Urinary bladder (tissue), 4 donors: ENCODE data around the gene EXOC3. TPM values are rescaled to one million over a fixed set of nuclear protein-coding genes. Genes with fewer than 3 reads are reported as not detected.

Source experiments
- DNase-seq: peaks from one replicate; pipeline ENCODE4 v3.0.0-alpha.2; 2015; ENCODE audit errors: extremely low spot score
- H3K27ac ChIP-seq: one replicate; pipeline ENCODE4 v1.5.1; 2013; ENCODE audit warnings: low read depth, mild to moderate bottlenecking, moderate library complexity
- H3K36me3 ChIP-seq: one replicate; pipeline ENCODE4 v1.6.1; 2013; ENCODE audit warnings: mild to moderate bottlenecking, moderate library complexity; ENCODE audit not compliant: insufficient read depth
- H3K4me1 ChIP-seq: one replicate; pipeline ENCODE4 v1.6.1; 2013; ENCODE audit warnings: mild to moderate bottlenecking, moderate library complexity; ENCODE audit not compliant: insufficient read depth
- H3K4me3 ChIP-seq: one replicate; pipeline ENCODE4 v1.5.1; 2013; ENCODE audit warnings: low read depth, low read length
- WGBS: extraction: QIAGEN DNeasy Blood & Tissue Kit; methylation state at CpG from one replicate; pipeline ENCODE4 v1.1.7; 2013; 5-methylcytosine and 5-hydroxymethylcytosine counted together
- polyA plus RNA-seq: library from polyadenylated mRNA; stranded (reverse); fragments of 200-250 nt; gene quantifications from one replicate; pipeline ENCODE4 v1.2.3, GENCODE V29; 2013
- total RNA-seq: library from RNA; depleted of rRNA; stranded (reverse); fragments of >200 nt; gene quantifications from one replicate; pipeline ENCODE4 v1.2.3, GENCODE V29; 2014
- donor health status: healthy with polysubstance abuse.
- donor health status: healthy.

EXOC3 gene
- total and polyA plus RNA-seq, 2 donors: 31.7 to 61.4 TPM

DNA sequence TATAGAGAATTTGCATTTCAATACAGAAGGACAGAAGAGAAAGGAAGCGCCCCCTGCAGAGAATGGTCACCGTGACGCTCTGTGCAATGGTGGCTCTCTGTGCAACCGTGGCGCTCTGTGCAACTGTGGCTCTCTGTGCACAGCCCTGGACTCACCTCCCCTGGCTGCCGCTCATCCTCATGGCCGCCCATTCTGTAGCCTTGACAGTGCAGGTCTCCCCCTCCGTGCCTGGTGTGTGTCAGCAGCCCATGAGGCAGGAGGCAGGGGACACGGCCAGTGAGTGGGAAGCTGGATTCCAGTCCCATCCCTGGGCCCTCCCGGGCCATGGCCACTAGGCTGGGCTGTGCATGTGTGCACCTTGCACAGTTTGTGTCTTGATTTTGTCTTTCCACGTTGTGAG lies 12.0 kb downstream of the EXOC3 start:
- Histone ChIP-seq H3K4me3 (no peak overlapping the region), H3K4me1 (no peaks in the 10 kb centered on the region), H3K36me3 (peaks cover 3% of the 10 kb centered on the region), H3K27ac (no peak overlapping the region)
- DNase-seq: no peak
- 86% methylated on average over 11 of the region's 11 CpGs for WGBS

DNA sequence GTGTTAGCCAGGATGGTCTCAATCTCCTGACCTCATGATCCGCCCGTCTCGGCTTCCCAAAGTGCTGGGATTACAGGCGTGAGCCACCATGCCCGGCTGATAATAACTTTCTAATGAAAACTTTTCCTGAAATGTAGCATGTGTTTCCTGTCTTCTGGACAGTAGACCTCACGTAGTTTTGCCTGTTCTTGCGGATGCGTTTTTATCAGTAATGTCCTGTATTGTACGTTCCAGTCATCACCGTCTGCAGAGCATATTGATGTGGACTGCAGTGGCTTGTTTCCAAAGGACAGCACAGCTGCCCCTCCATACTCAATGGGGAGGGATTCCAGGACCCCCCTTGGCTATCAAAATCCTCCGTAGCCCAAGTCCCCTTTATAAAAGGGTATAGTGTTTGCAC lies 12.8 kb downstream of the EXOC3 start:
- DNase-seq: no peak
- peaks cover 3% of the 10 kb centered on the region for H3K36me3 ChIP-seq
- no peak overlapping the region for H3K4me3 ChIP-seq
- no peak overlapping the region for H3K27ac ChIP-seq
- H3K4me1 ChIP-seq: no peaks in the 10 kb centered on the region
- WGBS: 81% methylated on average over 11 of the region's 11 CpGs

DNA sequence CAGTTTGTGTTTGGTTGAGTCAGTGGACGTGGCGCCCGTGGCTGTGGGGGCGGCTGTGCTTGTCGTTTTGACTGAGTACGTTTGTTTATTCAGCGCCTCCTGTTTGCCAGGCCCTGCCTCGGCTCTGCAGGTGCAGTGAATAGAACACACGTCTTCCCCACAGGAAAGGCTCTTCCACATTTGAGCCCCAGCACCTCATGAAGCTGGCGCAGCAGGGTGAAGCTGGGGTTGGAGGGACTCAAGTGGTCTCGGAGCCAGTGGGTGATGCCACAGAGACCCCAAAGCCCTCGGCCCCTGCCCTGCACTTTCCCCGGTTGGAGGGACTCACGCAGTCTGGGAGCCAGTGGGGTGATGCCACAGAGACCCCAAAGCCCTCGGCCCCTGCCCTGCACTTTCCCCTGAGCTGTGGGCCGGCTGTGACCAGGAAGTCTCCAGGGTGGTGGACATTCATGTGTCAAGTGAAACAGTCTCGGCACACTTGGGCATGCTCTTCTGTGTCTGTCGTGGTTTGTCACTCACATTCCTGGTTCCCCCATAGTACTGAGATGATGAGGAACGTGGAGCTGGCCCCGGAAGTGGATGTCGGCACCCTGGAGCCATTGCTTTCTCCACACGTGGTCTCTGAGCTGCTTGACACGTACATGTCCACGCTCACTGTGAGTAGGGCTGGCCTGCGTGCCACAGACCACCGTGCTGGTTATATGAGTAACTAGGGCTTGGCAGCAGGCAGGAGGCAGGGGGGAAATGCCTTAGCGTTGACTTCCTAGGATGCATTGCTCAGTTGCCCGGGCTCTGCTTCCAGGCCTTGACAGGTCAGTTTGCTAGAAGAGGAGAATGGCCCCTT lies 13.6 kb downstream of the EXOC3 start:
- no peak for DNase-seq
- peaks cover 3% of the 10 kb centered on the region for H3K36me3 ChIP-seq
- no peak overlapping the region for H3K4me3 ChIP-seq
- no peak overlapping the region for H3K27ac ChIP-seq
- H3K4me1 ChIP-seq: no peaks in the 10 kb centered on the region
- 89% methylated on average over 28 of the region's 28 CpGs for WGBS

DNA sequence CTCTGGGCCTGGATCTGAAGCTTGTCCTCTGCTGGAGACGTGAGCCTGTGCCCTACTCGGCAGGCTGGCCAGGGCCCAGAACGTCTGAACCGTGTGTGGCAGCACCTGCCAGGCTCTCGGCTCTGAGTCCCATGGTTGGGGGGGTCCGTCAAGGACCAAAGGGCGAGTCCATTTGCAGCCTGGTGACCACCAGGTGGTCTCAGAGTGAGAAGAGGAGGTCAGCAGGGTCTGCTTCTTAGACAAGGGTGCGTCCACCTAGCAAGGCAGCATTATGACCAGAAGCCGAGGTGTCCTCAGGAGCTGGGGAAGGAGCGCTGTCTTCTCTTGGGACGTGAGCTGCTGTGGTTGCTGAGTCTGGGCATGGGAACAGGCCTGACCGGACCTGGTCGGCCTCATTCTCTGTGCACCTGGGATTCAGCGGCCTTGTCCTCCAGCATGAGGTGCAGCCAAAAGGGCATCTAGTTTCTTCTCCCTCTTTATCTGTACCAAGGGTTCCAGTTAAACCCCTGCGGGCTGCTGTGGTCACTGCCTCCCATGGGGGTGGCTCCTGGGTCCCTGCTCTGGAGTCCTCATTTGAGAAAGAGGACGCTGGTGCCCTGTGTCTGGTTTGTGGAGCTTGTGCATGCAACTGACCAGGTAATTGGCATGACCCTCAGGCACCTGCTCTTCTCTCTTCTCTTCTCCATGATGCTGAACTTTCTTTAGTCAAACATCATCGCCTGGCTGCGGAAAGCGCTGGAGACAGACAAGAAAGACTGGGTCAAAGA lies 14.4 kb downstream of the EXOC3 start:
- no peaks in the 10 kb centered on the region for H3K4me1 ChIP-seq
- no peak overlapping the region for H3K4me3 ChIP-seq
- no peak overlapping the region for H3K27ac ChIP-seq
- no peak for DNase-seq
- H3K36me3 ChIP-seq: peaks cover 3% of the 10 kb centered on the region
- WGBS: 94% methylated on average over 19 of the region's 19 CpGs

DNA sequence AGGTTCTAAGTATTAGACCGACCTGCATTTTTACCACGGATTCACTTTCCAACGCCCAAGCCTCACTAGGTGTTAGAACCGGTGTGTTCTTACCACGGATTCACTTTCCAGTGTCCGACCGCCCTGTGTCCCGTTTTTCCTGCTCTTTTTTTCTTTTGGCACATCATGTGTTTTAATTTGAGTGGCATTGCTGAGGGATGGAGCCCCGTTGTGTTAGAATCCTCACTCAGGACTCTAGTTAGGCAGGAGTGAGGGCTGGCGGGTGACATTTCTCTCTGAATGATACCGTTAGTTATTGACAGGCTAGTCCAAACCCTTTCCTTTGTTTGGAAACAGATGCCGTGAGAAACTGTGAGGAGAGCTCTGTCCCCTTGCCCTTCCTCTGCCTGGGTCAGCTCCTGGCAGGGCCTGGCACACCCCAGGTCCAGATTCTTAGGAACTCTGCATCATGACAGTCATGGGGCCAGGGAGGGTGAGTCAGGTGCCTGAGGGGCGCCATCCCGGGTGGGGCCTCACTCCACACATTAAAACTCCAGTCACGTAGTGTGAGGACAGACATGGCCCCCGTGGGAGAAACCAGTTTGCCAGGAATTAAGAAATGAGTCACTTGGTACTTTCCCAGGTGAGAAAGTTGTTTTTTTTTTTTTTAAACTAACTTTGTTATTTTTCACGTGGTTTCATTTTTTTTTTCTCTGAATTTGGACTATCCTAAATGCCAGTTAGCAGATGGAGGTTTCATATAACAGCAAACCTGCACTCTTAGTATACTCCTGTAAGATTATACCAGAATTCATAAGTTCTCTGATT lies 15.8 kb downstream of the EXOC3 start:
- peak overlapping the region; percentile 0 for H3K27ac ChIP-seq
- H3K36me3 ChIP-seq: peaks cover 3% of the 10 kb centered on the region
- no peak for DNase-seq

DNA sequence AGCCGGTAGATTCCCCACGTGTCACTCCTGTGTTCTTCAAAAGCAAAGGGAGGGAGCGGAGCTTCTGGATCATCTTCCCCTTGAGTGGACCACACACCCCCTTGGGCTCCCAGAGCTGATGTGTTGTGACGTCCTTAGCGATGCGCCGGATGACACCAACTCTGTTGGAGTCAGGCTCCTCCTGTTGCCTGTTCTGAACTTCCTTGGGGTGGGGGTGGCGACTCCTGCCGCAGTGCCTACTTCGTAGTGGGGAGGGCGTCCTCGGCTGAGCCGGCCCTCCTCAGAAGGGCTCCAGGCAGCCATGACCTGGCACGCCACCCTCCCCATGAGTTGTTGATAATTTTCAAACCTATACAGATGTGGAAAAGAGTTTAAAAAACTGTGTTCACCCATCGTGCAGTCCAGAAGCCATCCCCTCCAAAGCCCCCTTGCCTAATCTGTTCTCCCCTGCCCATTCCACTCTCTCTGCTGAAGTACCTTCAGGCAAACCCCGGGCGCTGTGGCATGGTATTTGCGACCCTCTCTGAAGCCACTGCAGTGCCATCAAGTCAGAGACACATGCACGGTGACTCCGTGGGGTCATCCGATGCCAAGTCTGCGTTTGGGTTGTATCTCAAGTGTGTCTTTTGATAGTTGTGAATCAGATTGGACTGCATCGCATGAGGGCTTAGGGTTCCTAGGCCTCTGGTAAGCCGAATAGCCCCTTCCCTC lies 16.7 kb downstream of the EXOC3 start:
- WGBS: 95% methylated on average over 24 of the region's 24 CpGs
- H3K36me3 ChIP-seq: peaks cover 3% of the 10 kb centered on the region
- H3K4me1 ChIP-seq: no peaks in the 10 kb centered on the region
- no peak for DNase-seq
- H3K27ac ChIP-seq: no peak overlapping the region
- no peak overlapping the region for H3K4me3 ChIP-seq

More for the DNA sequence above, 15.8 kb downstream of the EXOC3 start:
- Histone ChIP-seq H3K4me3 (no peak overlapping the region), H3K4me1 (no peaks in the 10 kb centered on the region)
- 81% methylated on average over 17 of the region's 17 CpGs for WGBS

DNA sequence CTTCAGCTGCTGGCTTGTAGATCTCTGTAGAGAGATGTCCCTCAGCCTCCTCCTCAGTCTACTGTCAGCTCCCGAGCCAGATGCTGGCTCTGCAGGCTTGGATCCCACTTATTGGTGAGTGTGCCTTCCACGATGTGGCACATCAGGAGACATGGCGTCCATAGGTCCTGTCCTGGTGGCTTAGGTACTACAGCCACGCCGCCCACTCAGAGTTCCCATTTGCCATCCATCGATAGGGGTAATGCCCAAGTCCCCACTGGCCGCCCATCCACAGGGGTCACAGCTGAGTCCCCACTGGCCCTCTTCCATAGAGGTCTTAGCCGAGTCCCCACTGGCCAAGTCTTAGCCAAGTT lies 17.3 kb downstream of the EXOC3 start:
- Histone ChIP-seq H3K4me1 (no peaks in the 10 kb centered on the region), H3K27ac (no peak overlapping the region), H3K4me3 (no peak overlapping the region), H3K36me3 (peaks cover 3% of the 10 kb centered on the region)
- DNase-seq: no peak
- 96% methylated on average over 8 of the region's 8 CpGs for WGBS

DNA sequence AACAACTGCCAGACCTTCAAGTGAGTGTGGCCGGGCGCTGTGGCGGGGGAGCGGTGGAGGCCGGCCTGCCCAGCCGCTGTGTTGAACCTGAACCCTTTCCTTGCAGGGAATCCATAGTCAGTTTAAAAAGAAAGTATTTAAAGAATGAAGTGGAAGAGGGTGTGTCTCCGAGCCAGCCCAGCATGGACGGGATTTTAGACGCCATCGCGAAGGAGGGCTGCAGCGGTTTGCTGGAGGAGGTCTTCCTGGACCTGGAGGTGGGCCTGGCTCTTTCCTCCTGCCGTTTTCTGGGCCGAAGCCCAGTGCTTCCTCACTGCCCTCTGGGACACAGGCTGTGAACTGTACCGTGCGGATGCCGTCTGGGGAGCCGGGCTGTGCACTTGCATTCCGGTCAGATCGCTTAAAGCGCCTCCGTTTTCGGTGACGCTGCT lies 19.1 kb downstream of the EXOC3 start:
- H3K36me3 ChIP-seq: peaks cover 6% of the 10 kb centered on the region
- H3K27ac ChIP-seq: no peak overlapping the region
- DNase-seq: no peak
- H3K4me3 ChIP-seq: no peak overlapping the region
- no peaks in the 10 kb centered on the region for H3K4me1 ChIP-seq
- WGBS: 95% methylated on average over 24 of the region's 24 CpGs

DNA sequence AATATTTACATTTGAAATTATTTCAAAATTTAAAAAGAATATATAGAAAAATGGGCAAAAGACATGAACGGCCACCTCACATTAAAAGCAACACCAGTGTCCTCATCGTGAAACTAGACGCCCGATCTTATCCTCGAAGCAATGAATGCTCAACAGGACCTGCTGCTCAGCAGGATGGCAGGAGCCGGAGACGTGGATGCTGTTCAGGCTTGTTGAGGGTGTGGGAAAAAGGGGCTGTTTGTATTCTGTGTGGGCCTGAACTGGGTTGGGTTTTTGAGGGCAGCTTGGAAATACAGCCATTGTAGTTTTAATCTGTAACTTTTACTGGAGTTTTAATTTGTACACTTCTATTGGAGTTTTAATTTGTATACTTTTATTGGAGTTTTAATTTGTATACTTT lies 20.3 kb downstream of the EXOC3 start:
- 78% methylated on average over 7 of the region's 7 CpGs for WGBS
- Histone ChIP-seq H3K36me3 (peaks cover 6% of the 10 kb centered on the region), H3K27ac (no peak overlapping the region), H3K4me3 (no peak overlapping the region), H3K4me1 (no peaks in the 10 kb centered on the region)
- no peak for DNase-seq

DNA sequence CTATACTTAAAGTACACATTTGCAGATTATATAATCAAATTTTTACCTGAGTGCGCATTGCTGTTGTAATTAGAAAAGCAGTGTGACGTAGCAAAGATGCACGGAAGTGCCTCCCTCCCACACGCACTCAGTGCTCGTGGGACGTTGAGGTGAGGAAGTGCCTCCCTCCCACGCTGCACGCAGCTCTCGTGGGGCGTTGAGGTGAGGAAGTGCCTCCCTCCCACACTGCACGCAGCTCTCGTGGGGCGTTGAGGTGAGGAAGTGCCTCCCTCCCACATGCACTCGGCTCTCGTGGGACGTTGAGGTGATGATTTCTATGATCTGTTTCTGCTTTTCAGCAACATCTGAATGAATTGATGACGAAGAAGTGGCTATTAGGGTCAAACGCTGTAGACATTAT lies 21.0 kb downstream of the EXOC3 start:
- peaks cover 6% of the 10 kb centered on the region for H3K36me3 ChIP-seq
- no peaks in the 10 kb centered on the region for H3K4me1 ChIP-seq
- H3K27ac ChIP-seq: no peak overlapping the region
- no peak overlapping the region for H3K4me3 ChIP-seq
- WGBS: 82% methylated on average over 18 of the region's 18 CpGs
- DNase-seq: no peak

DNA sequence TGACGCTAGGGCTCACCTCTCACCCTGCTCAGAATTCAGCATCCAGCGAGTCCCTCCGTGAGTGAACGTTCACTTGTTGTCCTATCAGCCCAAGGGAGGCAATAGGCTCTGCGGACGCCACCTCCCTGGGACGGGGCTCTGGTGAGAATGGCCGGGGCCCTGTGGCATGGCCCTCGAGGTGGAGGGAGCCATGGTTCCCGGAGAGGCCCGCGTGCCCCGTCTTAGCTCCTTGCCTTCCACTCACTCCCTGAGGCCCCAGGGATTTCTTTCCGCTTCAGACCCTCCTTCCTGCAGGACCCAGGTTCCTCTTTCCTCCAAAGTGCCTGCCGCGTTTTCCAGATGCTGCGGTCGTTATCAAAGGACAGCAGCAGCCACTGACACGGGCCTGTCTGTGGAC lies 21.5 kb downstream of the EXOC3 start:
- 88% methylated on average over 19 of the region's 19 CpGs for WGBS
- DNase-seq: no peak
- H3K36me3 ChIP-seq: peaks cover 5% of the 10 kb centered on the region

DNA sequence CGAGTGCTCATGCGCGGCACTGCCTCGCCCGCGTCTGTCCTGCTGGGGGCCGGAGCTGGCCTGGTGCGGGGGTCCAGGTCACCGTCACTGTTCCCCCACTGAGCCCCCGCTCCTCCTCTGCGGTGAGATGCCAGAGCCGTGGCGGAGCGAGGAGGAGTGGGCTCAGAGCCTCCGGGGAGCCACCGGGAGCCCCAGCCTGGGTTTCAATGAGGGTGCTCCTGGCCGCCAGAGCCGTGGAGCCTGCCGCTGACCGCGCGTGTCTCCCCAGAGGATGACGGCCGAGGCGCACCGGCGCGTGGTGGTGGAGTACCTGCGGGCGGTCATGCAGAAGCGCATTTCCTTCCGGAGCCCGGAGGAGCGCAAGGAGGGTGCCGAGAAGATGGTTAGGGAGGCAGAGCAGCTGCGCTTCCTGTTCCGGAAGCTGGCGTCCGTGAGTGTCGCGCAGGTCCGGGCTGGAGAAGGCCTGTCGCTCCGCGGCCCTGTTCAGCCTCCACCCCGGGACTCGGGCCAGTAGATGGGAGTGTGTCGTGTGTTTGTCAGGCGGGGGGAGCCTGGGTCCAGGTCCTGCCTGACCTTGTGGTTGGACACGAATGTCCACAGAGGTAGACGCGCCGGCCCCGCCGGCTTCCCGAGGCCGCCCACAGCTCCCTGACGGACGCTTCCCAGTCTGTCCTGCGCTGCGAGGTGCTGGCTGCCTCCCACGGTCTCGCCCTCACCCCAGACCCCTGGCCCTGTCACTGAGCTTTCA lies 22.0 kb downstream of the EXOC3 start:
- no peak for DNase-seq
- WGBS: 94% methylated on average over 63 of the region's 63 CpGs
- Histone ChIP-seq H3K4me3 (no peak overlapping the region), H3K36me3 (peaks cover 3% of the 10 kb centered on the region), H3K4me1 (no peaks in the 10 kb centered on the region), H3K27ac (no peak overlapping the region)

More for the DNA sequence above, 21.5 kb downstream of the EXOC3 start:
- H3K4me1 ChIP-seq: no peaks in the 10 kb centered on the region
- no peak overlapping the region for H3K4me3 ChIP-seq
- no peak overlapping the region for H3K27ac ChIP-seq
